Smooth muscle cell (in vitro differentiated cells): ENCODE results near the gene CD276. TPM values are rescaled to one million over a fixed set of nuclear protein-coding genes. Genes with fewer than 3 reads are reported as not detected.
A peak's percentile ranks its signal among the peaks of the same experiment; 100 is the strongest.

Experiments used
- DNase-seq: peaks from one replicate; lab custom pipeline; 2025; ENCODE audit not compliant: unreplicated experiment; lab: John Stamatoyannopoulos, UW
- H2AFZ ChIP-seq: fragments of 200-600 bp; sonication (generic); 2 replicates; pipeline ENCODE4 v1.6.0; 2016; ENCODE audit warnings: antibody characterized with exemption, low read depth, mild to moderate bottlenecking
- H3F3A ChIP-seq: fragments of 200-600 bp; sonication (generic); 2 replicates; pipeline ENCODE4 v1.6.0; 2017; ENCODE audit warnings: antibody characterized with exemption, low read depth
- H3K27ac ChIP-seq: fragments of 200-600 bp; sonication (generic); 2 replicates; pipeline ENCODE4 v1.5.1; 2016; ENCODE audit warnings: low read depth, mild to moderate bottlenecking
- H3K27me3 ChIP-seq: fragments of 200-600 bp; sonication (generic); 2 replicates; pipeline ENCODE4 v1.6.1; 2016; ENCODE audit warnings: low read depth, mild to moderate bottlenecking
- H3K36me3 ChIP-seq: fragments of 200-600 bp; sonication (generic); 2 replicates; pipeline ENCODE4 v1.5.1; 2016; ENCODE audit warnings: low read depth
- H3K4me1 ChIP-seq: fragments of 200-600 bp; sonication (generic); 2 replicates; pipeline ENCODE4 v1.5.1; 2016; ENCODE audit warnings: low read depth
- H3K4me2 ChIP-seq: fragments of 200-600 bp; sonication (generic); 2 replicates; pipeline ENCODE4 v1.6.0; 2016; ENCODE audit warnings: mild to moderate bottlenecking
- H3K4me3 ChIP-seq: fragments of 200-600 bp; sonication (generic); 2 replicates; pipeline ENCODE4 v1.5.1; 2016; ENCODE audit warnings: mild to moderate bottlenecking
- H3K79me2 ChIP-seq: fragments of 200-600 bp; sonication (generic); 2 replicates; pipeline ENCODE4 v1.6.0; 2016; ENCODE audit warnings: low read depth, mild to moderate bottlenecking
- H3K9ac ChIP-seq: fragments of 200-600 bp; sonication (generic); 2 replicates; pipeline ENCODE4 v1.6.0; 2016; ENCODE audit warnings: low read depth
- H3K9me3 ChIP-seq: fragments of 200-600 bp; sonication (generic); replicated peaks from 2 replicates; pipeline ENCODE4 v1.5.1; 2016; ENCODE audit warnings: low read depth
- H4K20me1 ChIP-seq: fragments of 200-600 bp; sonication (generic); 2 replicates; pipeline ENCODE4 v1.6.0; 2016; ENCODE audit warnings: low read depth
- WGBS: methylation state at CpG from one replicate; pipeline ENCODE4 v1.1.7; 2016; ENCODE audit warnings: low lambda C conversion rate; 5-methylcytosine and 5-hydroxymethylcytosine counted together
- polyA plus RNA-seq: library from polyadenylated mRNA; unstranded; fragments of >200 nt; fragmentation: Nextera tagmentation; extraction: Ambion mirVana; gene quantifications from 2 replicates; pipeline ENCODE4 v1.2.1, GENCODE V29; 2016
- total RNA-seq: library from RNA; depleted of rRNA; stranded (reverse); fragments of >200 nt; gene quantifications from 2 replicates; pipeline ENCODE4 v1.2.3, GENCODE V29; 2014
- TF ChIP-seq, protein P1 (sequence below): fragments of 200-600 bp; sonication (generic); IDR thresholded peaks from 2 replicates; pipeline ENCODE4 v1.5.1; 2017; ENCODE audit warnings: borderline replicate concordance, mild to moderate bottlenecking, antibody characterized with exemption; ENCODE audit not compliant: insufficient read depth, poor library complexity, severe bottlenecking

The CD276 gene
- total and polyA plus RNA-seq, 2 experiments from 2014 or later: 144 to 312 TPM

DNA sequence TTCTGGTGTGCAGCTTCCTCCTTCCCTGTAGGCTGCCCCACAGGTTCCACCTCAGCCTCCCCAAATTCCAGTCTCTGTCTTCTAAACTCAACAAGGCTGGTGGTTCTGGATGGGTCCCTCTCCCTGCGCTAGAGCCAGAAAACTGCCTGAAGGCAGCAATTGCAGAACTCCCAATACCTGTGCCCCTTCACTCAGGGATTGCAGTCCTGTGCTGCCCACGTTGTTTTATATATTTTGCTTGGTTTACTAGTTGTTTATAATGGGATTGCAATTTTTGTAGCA is 36.2 kb upstream of the CD276 start:
- H3K9me3 ChIP-seq: no peaks in the 10 kb centered on the region
- 66% methylated on average over 2 of the region's 2 CpGs for WGBS
- no peak overlapping the region for H2AFZ ChIP-seq
- H3K4me3 ChIP-seq: no peak overlapping the region
- no peaks in the 10 kb centered on the region for H3K36me3 ChIP-seq
- no peak for DNase-seq
- H3K27me3 ChIP-seq: no peaks in the 10 kb centered on the region
- no peaks in the 10 kb centered on the region for H3K79me2 ChIP-seq
- TF ChIP-seq, protein P1, sequence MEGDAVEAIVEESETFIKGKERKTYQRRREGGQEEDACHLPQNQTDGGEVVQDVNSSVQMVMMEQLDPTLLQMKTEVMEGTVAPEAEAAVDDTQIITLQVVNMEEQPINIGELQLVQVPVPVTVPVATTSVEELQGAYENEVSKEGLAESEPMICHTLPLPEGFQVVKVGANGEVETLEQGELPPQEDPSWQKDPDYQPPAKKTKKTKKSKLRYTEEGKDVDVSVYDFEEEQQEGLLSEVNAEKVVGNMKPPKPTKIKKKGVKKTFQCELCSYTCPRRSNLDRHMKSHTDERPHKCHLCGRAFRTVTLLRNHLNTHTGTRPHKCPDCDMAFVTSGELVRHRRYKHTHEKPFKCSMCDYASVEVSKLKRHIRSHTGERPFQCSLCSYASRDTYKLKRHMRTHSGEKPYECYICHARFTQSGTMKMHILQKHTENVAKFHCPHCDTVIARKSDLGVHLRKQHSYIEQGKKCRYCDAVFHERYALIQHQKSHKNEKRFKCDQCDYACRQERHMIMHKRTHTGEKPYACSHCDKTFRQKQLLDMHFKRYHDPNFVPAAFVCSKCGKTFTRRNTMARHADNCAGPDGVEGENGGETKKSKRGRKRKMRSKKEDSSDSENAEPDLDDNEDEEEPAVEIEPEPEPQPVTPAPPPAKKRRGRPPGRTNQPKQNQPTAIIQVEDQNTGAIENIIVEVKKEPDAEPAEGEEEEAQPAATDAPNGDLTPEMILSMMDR: no peak
- H3K27ac ChIP-seq: no peak overlapping the region
- no peaks in the 10 kb centered on the region for H3K4me1 ChIP-seq
- no peaks in the 10 kb centered on the region for H4K20me1 ChIP-seq
- no peak overlapping the region for H3K4me2 ChIP-seq
- H3F3A ChIP-seq: peaks cover 4% of the 10 kb centered on the region
- no peak overlapping the region for H3K9ac ChIP-seq

DNA sequence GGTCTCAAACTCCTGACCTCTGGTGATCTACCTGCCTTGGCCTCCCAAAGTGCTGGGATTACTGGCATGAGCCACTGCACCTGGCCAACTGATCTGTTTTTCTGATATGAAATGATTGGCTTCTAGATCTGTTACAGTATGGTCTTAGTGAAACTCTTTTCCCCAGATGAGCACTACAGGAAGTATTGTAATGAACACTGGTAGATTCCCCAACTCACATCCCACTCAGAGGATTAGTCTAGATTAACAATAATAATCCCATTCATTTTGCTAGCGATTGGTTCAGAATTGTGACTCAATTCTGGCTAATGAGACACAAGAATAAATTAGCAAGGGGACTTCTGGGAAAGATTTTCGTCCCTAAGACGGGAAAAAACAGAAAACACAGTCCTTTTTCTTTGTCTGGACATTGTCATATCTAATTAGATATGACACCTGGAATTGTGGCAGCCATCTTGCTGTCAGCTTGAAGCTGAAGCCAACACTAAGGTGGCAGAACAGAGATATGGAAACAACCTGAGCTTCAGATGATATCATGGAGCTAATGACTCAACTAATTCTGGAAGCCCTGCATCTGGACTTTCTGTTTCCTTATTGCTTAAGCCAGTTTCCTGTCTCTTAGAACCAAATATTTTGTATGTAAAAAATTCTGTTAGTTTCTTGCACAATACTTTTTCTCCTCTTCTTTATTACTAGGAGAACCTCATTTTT is 33.6 kb upstream of the CD276 start:
- no peak for DNase-seq
- Histone ChIP-seq H3K4me1 (no peaks in the 10 kb centered on the region), H3F3A (peaks cover 4% of the 10 kb centered on the region), H3K27ac (no peak overlapping the region), H3K27me3 (no peaks in the 10 kb centered on the region), H3K9ac (no peak overlapping the region), H2AFZ (no peak overlapping the region), H3K9me3 (no peaks in the 10 kb centered on the region), H3K4me3 (no peak overlapping the region), H3K79me2 (no peaks in the 10 kb centered on the region), H3K36me3 (no peaks in the 10 kb centered on the region), H3K4me2 (peak overlapping the region; percentile 26), H4K20me1 (no peaks in the 10 kb centered on the region)
- TF ChIP-seq, protein P1: no peak
- WGBS: 69% methylated on average over 3 of the region's 3 CpGs

DNA sequence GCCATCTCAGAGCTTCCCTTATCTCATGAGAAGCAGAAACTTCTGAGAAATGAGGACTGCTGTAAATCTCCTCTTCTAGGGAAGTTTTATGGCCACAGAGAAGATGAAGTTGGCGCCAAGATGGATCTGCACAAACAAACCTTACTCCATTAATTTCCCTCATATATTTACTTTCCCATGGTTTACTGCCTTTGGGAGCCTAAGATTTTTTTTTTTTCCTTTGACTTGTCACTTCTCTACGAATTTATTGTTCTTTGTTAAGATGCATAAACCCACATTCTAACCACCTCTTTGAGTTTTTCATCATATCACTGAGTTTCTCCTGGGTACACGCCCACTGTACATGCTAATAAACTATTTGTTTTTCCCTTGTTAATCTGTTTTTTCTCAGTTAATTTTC is 29.5 kb upstream of the CD276 start:
- H3K36me3 ChIP-seq: no peaks in the 10 kb centered on the region
- no peak overlapping the region for H3K9ac ChIP-seq
- no peaks in the 10 kb centered on the region for H3K9me3 ChIP-seq
- H3K4me2 ChIP-seq: no peak overlapping the region
- TF ChIP-seq, protein P1: no peak
- WGBS: 75% methylated on average over 3 of the region's 3 CpGs
- no peak overlapping the region for H2AFZ ChIP-seq
- no peak overlapping the region for H3K27ac ChIP-seq
- H4K20me1 ChIP-seq: no peaks in the 10 kb centered on the region
- H3F3A ChIP-seq: peaks cover 4% of the 10 kb centered on the region
- no peaks in the 10 kb centered on the region for H3K27me3 ChIP-seq
- no peaks in the 10 kb centered on the region for H3K79me2 ChIP-seq
- DNase-seq: no peak
- H3K4me3 ChIP-seq: no peak overlapping the region
- no peaks in the 10 kb centered on the region for H3K4me1 ChIP-seq

DNA sequence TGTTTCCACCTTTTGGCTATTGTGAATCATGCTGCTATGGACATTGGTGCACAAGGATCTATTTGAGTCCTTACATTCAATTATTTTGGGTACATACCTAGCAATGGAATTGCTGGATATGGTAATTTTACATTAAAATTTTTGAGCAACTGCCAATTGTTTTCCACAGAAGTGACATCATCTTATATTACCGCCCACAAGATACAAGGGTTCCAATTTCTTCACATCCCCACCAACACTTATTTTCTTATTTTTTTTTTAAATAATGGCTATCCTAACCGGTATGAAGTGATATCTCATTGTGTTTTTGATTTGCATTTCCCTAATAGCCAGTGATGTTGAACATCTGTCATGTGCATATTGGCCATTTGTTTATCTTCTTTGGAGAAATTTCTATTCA is 28.5 kb upstream of the CD276 start:
- Histone ChIP-seq H2AFZ (no peak overlapping the region), H3K9me3 (no peaks in the 10 kb centered on the region), H4K20me1 (no peaks in the 10 kb centered on the region), H3K9ac (no peak overlapping the region), H3K36me3 (no peaks in the 10 kb centered on the region), H3K79me2 (no peaks in the 10 kb centered on the region), H3F3A (peaks cover 3% of the 10 kb centered on the region), H3K27ac (no peak overlapping the region), H3K4me2 (no peak overlapping the region), H3K4me1 (no peaks in the 10 kb centered on the region), H3K4me3 (no peak overlapping the region), H3K27me3 (no peaks in the 10 kb centered on the region)
- DNase-seq: no peak
- TF ChIP-seq, protein P1: no peak
- 91% methylated on average over 2 of the region's 2 CpGs for WGBS
